BE2C (cell line): ENCODE data around the gene BRD7.

Experiments used
- DNase-seq: peaks from one replicate; pipeline ENCODE4 v3.0.0-alpha.2; 2020
- H3K27me3 ChIP-seq: fragments of 250-450 bp; sonication (Bioruptor Pico); 2 replicates; pipeline ENCODE4 v1.5.1; 2020; ENCODE audit warnings: mild to moderate bottlenecking
- H3K36me3 ChIP-seq: fragments of 250-450 bp; sonication (Bioruptor Pico); 2 replicates; pipeline ENCODE4 v1.5.1; 2020; ENCODE audit warnings: mild to moderate bottlenecking
- H3K4me1 ChIP-seq: fragments of 250-450 bp; sonication (Bioruptor Pico); 2 replicates; pipeline ENCODE4 v1.5.1; 2020
- H3K4me3 ChIP-seq: 2 replicates; pipeline ENCODE4 v1.5.1; 2011; ENCODE audit warnings: low read depth, low read length
- H3K9me3 ChIP-seq: fragments of 250-450 bp; sonication (Bioruptor Pico); 2 replicates; pipeline ENCODE4 v1.5.1; 2020
- CTCF ChIP-seq: IDR thresholded peaks from 2 replicates; pipeline ENCODE4 v1.5.1; 2012; ENCODE audit warnings: mild to moderate bottlenecking, low read depth, low read length

BRD7 gene

DNA sequence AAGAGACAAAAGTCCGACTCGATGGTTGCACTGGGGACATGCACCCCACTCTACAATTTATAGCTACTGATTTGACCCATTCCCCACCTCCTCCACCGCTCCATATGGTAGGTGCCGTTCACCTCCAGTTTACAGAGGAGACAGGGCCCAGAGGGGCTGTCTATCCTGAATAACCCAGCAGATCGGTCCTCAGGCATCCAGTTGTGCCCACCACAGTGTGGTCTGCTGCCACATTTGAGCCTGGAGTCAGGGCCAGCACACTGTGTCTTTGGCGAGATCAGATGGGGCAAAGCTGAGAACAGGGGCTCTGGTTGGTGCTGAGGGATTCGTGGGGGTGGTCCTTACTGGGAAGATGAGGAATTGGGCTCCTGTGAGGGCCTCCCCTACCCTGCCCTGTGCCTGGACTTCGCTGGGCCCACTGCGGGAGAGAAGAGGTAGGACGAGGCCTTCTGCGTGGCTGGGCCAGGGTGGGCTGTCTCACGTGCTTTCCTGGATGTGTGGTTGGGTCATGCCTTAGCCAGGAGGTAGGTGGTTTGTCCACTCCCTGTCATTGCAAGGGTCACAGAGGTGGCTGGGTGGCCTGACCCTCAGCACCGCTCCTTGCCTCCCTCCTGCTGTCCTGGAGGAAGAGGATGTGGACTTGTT lies 99.6 kb downstream of the BRD7 start:
- Histone ChIP-seq H3K36me3 (no peaks in the 10 kb centered on the region), H3K4me1 (peaks cover 23% of the 10 kb centered on the region), H3K4me3 (no peak overlapping the region), H3K9me3 (no peaks in the 10 kb centered on the region; the same call in 1 of the 2 replicates), H3K27me3 (no peaks in the 10 kb centered on the region)
- TF ChIP-seq CTCF, result no peak
- DNase-seq, result no peak

DNA sequence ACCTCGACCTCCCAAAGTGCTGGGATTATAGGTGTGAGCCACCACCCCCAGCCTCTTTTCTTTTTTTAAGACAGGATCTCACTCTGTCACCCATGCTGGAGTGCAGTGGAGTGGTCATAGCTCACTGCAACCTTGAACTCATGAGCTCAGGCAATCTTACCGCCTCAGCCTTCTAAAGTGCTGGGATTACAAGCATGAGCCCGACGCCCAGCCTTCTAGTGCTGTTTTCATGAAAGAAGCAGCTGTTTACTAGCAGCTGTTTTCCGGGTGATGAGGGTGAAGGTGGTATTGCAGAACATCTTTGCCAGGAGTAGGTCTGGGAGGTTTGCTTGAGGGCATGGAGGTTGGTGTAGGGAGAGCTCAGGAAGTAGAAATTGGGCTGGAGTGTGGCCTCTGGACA lies 100.4 kb downstream of the BRD7 start:
- DNase-seq, result no peak
- H3K4me1 ChIP-seq, result peaks cover 23% of the 10 kb centered on the region
- no peaks in the 10 kb centered on the region for H3K36me3 ChIP-seq
- H3K9me3 ChIP-seq, result no peaks in the 10 kb centered on the region; the same call in 1 of the 2 replicates
- H3K27me3 ChIP-seq, result no peaks in the 10 kb centered on the region
- TF ChIP-seq CTCF, result no peak
- H3K4me3 ChIP-seq, result no peak overlapping the region

DNA sequence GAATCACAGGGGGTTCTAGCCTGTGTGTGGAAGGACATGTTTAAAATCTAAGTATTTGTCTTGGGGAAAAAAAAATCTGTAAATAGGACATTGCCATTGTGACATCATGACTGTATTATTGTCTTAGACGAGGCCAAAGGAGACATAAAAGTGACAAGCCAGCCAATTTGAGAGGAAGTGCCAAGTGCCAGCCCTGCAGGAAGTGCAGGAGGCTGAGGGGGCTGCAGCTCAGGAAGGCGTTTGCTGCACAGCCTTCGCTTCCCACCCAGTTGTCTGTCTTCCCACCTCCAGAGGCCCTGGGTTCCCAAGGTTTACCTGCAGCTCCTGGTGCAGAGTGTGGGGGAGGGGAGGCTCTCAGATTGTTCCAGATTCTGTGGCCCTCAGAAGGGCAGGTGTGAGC lies 101.1 kb downstream of the BRD7 start:
- DNase-seq, result peak; percentile 8

GRCh38 chr16:50267151-50267631 lies 101.6 kb downstream of the BRD7 start:
- no peaks in the 10 kb centered on the region for H3K27me3 ChIP-seq
- no peaks in the 10 kb centered on the region; the same call in 1 of the 2 replicates for H3K9me3 ChIP-seq
- peaks cover 23% of the 10 kb centered on the region for H3K4me1 ChIP-seq
- no peak for TF ChIP-seq CTCF
- H3K4me3 ChIP-seq, result peak overlapping the region; percentile 58
- no peaks in the 10 kb centered on the region for H3K36me3 ChIP-seq
- peak; percentile 66 for DNase-seq

More for the DNA sequence above, 101.1 kb downstream of the BRD7 start:
- Histone ChIP-seq H3K4me3 (no peak overlapping the region), H3K4me1 (peaks cover 23% of the 10 kb centered on the region), H3K9me3 (no peaks in the 10 kb centered on the region; the same call in 1 of the 2 replicates), H3K36me3 (no peaks in the 10 kb centered on the region), H3K27me3 (no peaks in the 10 kb centered on the region)
- TF ChIP-seq CTCF, result no peak

- H3K27me3 ChIP-seq, result no peaks in the 10 kb centered on the region
- H3K4me1 ChIP-seq, result peaks cover 23% of the 10 kb centered on the region
- H3K4me3 ChIP-seq, result peak within 1 kb of the TSS; percentile 58
- no peaks in the 10 kb centered on the region; the same call in 1 of the 2 replicates for H3K9me3 ChIP-seq
- no peak for TF ChIP-seq CTCF
- peak; percentile 86 for DNase-seq
- H3K36me3 ChIP-seq, result no peaks in the 10 kb centered on the region
Observed at GRCh38 chr16:50266337-50267091, 102.3 kb downstream of the BRD7 start, which contains the start of gene ADCY7. TSS of gene ADCY7 (plus strand) at chr16:50266551. CDS start at chr16:50288180, 21,629 bp downstream.
